ENCODE results near the gene MSL2.
"Not testable (repeated sequence)": the region's sequence is repeated elsewhere in the genome, so short reads cannot be mapped to it uniquely, and the experiment has no call there.

The MSL2 gene

GRCh38 chr3:136177876-136178275 lies 18.3 kb downstream of the MSL2 start:
- peaks cover 70% of the 10 kb centered on the region for H3K4me1 Mint-ChIP-seq
- no peaks in the 10 kb centered on the region for H3K27me3 Mint-ChIP-seq
- no peaks in the 10 kb centered on the region for H3K9me3 Mint-ChIP-seq
- H3K36me3 Mint-ChIP-seq (ENCODE audit: low read depth) = peaks cover 8% of the 10 kb centered on the region
- ATAC-seq (no peak), DNase-seq (no peak)
- no peak overlapping the region for H3K4me3 Mint-ChIP-seq
- H3K27ac Mint-ChIP-seq = no peak overlapping the region

- Mint-ChIP-seq H3K27ac (no peak overlapping the region), H3K4me3 (no peak overlapping the region)
Observed at GRCh38 chr3:136173939-136174490, 22.1 kb downstream of the MSL2 start.

GRCh38 chr3:136171097-136171542 lies 25.0 kb downstream of the MSL2 start:
- peaks cover 46% of the 10 kb centered on the region for H3K4me1 Mint-ChIP-seq
- H3K36me3 Mint-ChIP-seq (ENCODE audit: low read depth) = peaks cover 15% of the 10 kb centered on the region
- H3K27me3 Mint-ChIP-seq = no peaks in the 10 kb centered on the region
- no peaks in the 10 kb centered on the region for H3K9me3 Mint-ChIP-seq
- no peak overlapping the region for H3K4me3 Mint-ChIP-seq
- H3K27ac Mint-ChIP-seq = no peak overlapping the region
- no peak for DNase-seq
- peak; percentile 56 for ATAC-seq

More at GRCh38 chr3:136173939-136174490, 22.1 kb downstream of the MSL2 start:
- ATAC-seq = no peak
- no peaks in the 10 kb centered on the region for H3K9me3 Mint-ChIP-seq
- no peaks in the 10 kb centered on the region for H3K27me3 Mint-ChIP-seq
- no peak for DNase-seq
- peaks cover 8% of the 10 kb centered on the region for H3K36me3 Mint-ChIP-seq (ENCODE audit: low read depth)
- peaks cover 38% of the 10 kb centered on the region for H3K4me1 Mint-ChIP-seq

- H3K9me3 Mint-ChIP-seq, H3K27me3 Mint-ChIP-seq, DNase-seq, H3K4me3 Mint-ChIP-seq, H3K27ac Mint-ChIP-seq, ATAC-seq: not testable (repeated sequence)
- Mint-ChIP-seq H3K4me1 (peaks cover 56% of the 10 kb centered on the region), H3K36me3 (ENCODE audit: low read depth) (peaks cover 11% of the 10 kb centered on the region)
Observed at GRCh38 chr3:136168236-136168635, 27.9 kb downstream of the MSL2 start.

GRCh38 chr3:136166507-136166906 lies 29.6 kb downstream of the MSL2 start:
- ATAC-seq (no peak), DNase-seq (no peak)
- Mint-ChIP-seq H3K36me3 (ENCODE audit: low read depth) (peaks cover 12% of the 10 kb centered on the region), H3K4me3 (no peak overlapping the region), H3K27me3 (no peaks in the 10 kb centered on the region), H3K9me3 (peaks cover 5% of the 10 kb centered on the region), H3K4me1 (peaks cover 62% of the 10 kb centered on the region), H3K27ac (no peak overlapping the region)

GRCh38 chr3:136163607-136164006 lies 32.5 kb downstream of the MSL2 start:
- Mint-ChIP-seq H3K36me3 (ENCODE audit: low read depth) (peaks cover 17% of the 10 kb centered on the region), H3K4me1 (peaks cover 69% of the 10 kb centered on the region), H3K27ac (peak overlapping the region; percentile 79)
- not testable (repeated sequence) for H3K4me3 Mint-ChIP-seq, H3K9me3 Mint-ChIP-seq, H3K27me3 Mint-ChIP-seq, DNase-seq, ATAC-seq

GRCh38 chr3:136162322-136162721 lies 33.8 kb downstream of the MSL2 start:
- H3K27ac Mint-ChIP-seq = no peak overlapping the region
- H3K9me3 Mint-ChIP-seq = peaks cover 8% of the 10 kb centered on the region
- H3K27me3 Mint-ChIP-seq = no peaks in the 10 kb centered on the region
- no peak for ATAC-seq
- H3K4me1 Mint-ChIP-seq = peaks cover 67% of the 10 kb centered on the region
- H3K36me3 Mint-ChIP-seq (ENCODE audit: low read depth) = peaks cover 15% of the 10 kb centered on the region
- DNase-seq = no peak
- no peak overlapping the region for H3K4me3 Mint-ChIP-seq

GRCh38 chr3:136161516-136161915 lies 34.6 kb downstream of the MSL2 start:
- Mint-ChIP-seq H3K27ac (no peak overlapping the region), H3K4me1 (peaks cover 61% of the 10 kb centered on the region), H3K4me3 (no peak overlapping the region)

GRCh38 chr3:136152963-136153362 lies 43.2 kb downstream of the MSL2 start:
- Mint-ChIP-seq H3K4me1 (peaks cover 71% of the 10 kb centered on the region), H3K36me3 (ENCODE audit: low read depth) (peaks cover 29% of the 10 kb centered on the region), H3K27me3 (no peaks in the 10 kb centered on the region), H3K9me3 (no peaks in the 10 kb centered on the region), H3K27ac (peak overlapping the region; percentile 12), H3K4me3 (no peak overlapping the region)
- ATAC-seq = no peak
- DNase-seq = no peak

More at GRCh38 chr3:136161516-136161915, 34.6 kb downstream of the MSL2 start:
- Mint-ChIP-seq H3K27me3 (no peaks in the 10 kb centered on the region), H3K9me3 (peaks cover 8% of the 10 kb centered on the region), H3K36me3 (ENCODE audit: low read depth) (peaks cover 15% of the 10 kb centered on the region)
- ATAC-seq (no peak), DNase-seq (no peak)

- H3K27me3 Mint-ChIP-seq = no peaks in the 10 kb centered on the region
- H3K4me3 Mint-ChIP-seq = no peak overlapping the region
- H3K36me3 Mint-ChIP-seq (ENCODE audit: low read depth) = peaks cover 34% of the 10 kb centered on the region
- H3K9me3 Mint-ChIP-seq = no peaks in the 10 kb centered on the region
- DNase-seq (no peak), ATAC-seq (no peak)
- H3K27ac Mint-ChIP-seq = peak overlapping the region; percentile 8
- H3K4me1 Mint-ChIP-seq = peaks cover 71% of the 10 kb centered on the region
Observed at GRCh38 chr3:136152176-136152843, 43.8 kb downstream of the MSL2 start.

GRCh38 chr3:136151219-136151618 lies 44.9 kb downstream of the MSL2 start:
- no peaks in the 10 kb centered on the region for H3K27me3 Mint-ChIP-seq
- peaks cover 76% of the 10 kb centered on the region for H3K4me1 Mint-ChIP-seq
- no peaks in the 10 kb centered on the region for H3K9me3 Mint-ChIP-seq
- ATAC-seq = no peak
- H3K27ac Mint-ChIP-seq = peak overlapping the region; percentile 46
- H3K4me3 Mint-ChIP-seq = no peak overlapping the region
- peaks cover 37% of the 10 kb centered on the region for H3K36me3 Mint-ChIP-seq (ENCODE audit: low read depth)
- no peak for DNase-seq

GRCh38 chr3:136149667-136150066 lies 46.5 kb downstream of the MSL2 start:
- Mint-ChIP-seq H3K27me3 (no peaks in the 10 kb centered on the region), H3K9me3 (no peaks in the 10 kb centered on the region), H3K36me3 (ENCODE audit: low read depth) (peaks cover 38% of the 10 kb centered on the region), H3K4me1 (peaks cover 63% of the 10 kb centered on the region), H3K4me3 (no peak overlapping the region), H3K27ac (peak overlapping the region; percentile 25)
- ATAC-seq (no peak), DNase-seq (no peak)

- Mint-ChIP-seq H3K27me3 (no peaks in the 10 kb centered on the region), H3K9me3 (no peaks in the 10 kb centered on the region), H3K36me3 (ENCODE audit: low read depth) (peaks cover 33% of the 10 kb centered on the region), H3K4me3 (no peak overlapping the region), H3K27ac (peak overlapping the region; percentile 22), H3K4me1 (peaks cover 50% of the 10 kb centered on the region)
- ATAC-seq = no peak
- no peak for DNase-seq
Observed at GRCh38 chr3:136146981-136147729, 49.0 kb downstream of the MSL2 start.

GRCh38 chr3:136144397-136144796 lies 51.7 kb downstream of the MSL2 start:
- not testable (repeated sequence) for ATAC-seq, H3K4me3 Mint-ChIP-seq, DNase-seq, H3K27ac Mint-ChIP-seq, H3K27me3 Mint-ChIP-seq, H3K9me3 Mint-ChIP-seq
- Mint-ChIP-seq H3K4me1 (peaks cover 40% of the 10 kb centered on the region), H3K36me3 (ENCODE audit: low read depth) (peaks cover 17% of the 10 kb centered on the region)

GRCh38 chr3:136142592-136142991 lies 53.5 kb downstream of the MSL2 start:
- peak overlapping the region; percentile 13 for H3K27ac Mint-ChIP-seq
- H3K36me3 Mint-ChIP-seq (ENCODE audit: low read depth) = peaks cover 9% of the 10 kb centered on the region
- DNase-seq (no peak), ATAC-seq (peak; percentile 89)
- H3K9me3 Mint-ChIP-seq = no peaks in the 10 kb centered on the region
- no peak overlapping the region for H3K4me3 Mint-ChIP-seq
- H3K4me1 Mint-ChIP-seq = peaks cover 30% of the 10 kb centered on the region
- no peaks in the 10 kb centered on the region for H3K27me3 Mint-ChIP-seq
